HG03442 (cell line): ENCODE data around the gene ARCN1.
A peak's percentile ranks its signal among the peaks of the same experiment; 100 is the strongest.

Experiments used
- ATAC-seq: cut with Tn5 transposase; IDR thresholded peaks from one replicate; pipeline ENCODE4 v1.9.1; 2021; ENCODE audit warnings: mild to moderate bottlenecking, moderate library complexity; ENCODE audit not compliant: unreplicated experiment

Gene ARCN1

DNA sequence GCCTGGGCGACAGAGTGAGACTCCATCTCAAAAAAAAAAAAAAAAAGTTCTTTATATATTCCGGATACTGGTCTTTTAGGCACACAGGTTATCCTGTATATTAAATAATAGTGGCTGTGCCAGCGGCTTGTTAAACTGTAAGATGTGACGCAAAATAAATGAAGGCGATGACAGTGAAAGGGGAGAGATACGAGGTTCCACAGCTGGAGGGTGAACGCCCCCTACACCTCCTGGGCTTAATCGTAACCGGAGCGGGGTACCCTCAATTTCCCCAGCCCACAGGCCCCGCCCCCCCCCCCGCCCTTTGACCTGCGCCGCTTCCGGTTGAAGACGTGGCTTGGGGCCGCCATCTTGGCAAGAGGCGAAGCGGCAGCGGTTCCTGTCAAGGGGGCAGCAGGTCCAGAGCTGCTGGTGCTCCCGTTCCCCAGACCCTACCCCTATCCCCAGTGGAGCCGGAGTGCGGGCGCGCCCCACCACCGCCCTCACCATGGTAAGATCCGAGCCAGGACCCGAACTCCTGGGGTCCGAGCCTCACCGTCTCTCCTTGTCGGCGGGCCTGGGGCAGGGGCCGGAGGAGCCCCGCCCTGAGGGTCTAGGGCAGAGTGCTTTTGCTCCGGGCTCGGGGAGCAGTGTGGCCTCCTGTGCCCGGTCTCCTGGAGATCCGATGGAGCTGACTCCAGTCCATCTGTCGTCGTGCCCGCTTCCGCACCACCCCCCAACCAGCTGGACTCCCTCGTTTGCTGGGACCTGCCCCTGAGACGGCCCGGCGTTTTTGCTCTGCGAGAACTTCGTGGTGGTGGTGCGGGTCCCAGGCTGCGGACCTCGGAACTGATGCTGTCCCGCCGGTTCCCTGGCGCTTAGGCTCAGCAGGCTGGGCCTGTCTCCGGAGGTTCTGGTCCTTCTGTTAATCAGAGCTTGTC is at the start of gene ARCN1:
TSS of gene ARCN1 (plus strand) at position 349 of the 920 bp plus-strand sequence. CDS start at position 488, 139 bp downstream.
- peak; percentile 65 for ATAC-seq

DNA sequence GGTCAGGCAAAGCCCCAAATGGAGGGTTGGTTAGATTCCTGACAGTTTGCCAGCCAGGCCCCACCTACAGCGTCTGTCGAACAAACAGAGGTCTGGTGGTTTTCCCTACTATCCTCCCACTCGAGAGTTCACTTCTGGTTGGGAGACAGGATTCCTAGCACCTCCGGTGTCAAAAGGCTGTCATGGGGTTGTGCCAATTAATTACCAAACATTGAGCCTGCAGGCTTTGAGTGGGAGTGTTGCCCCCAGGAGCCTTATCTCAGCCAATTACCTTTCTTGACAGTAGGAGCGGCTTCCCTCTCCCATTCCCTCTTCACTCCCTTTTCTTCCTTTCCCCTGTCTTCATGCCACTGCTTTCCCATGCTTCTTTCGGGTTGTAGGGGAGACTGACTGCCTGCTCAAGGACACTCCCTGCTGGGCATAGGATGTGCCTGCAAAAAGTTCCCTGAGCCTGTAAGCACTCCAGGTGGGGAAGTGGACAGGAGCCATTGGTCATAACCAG is 49.6 kb upstream of the ARCN1 start:
- ATAC-seq: no peak

DNA sequence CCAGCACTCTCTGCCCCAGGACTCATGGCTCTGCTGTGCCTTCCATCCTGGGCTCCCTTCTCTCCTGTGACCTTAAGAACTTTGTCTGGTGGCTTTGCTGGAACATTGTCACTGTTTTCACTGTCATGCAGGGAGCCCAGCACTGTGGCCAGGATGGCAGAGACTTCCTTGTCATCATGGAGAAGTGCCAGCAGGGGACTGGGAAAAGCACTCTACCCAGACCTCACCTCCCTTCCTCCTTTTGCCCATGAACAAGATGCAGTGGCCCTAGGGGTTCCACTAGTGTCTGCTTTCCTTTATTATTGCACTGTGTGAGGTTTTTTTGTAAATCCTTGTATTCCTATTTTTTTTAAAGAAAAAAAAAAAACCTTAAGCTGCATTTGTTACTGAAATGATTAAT is 47.9 kb upstream of the ARCN1 start:
- ATAC-seq: no peak

DNA sequence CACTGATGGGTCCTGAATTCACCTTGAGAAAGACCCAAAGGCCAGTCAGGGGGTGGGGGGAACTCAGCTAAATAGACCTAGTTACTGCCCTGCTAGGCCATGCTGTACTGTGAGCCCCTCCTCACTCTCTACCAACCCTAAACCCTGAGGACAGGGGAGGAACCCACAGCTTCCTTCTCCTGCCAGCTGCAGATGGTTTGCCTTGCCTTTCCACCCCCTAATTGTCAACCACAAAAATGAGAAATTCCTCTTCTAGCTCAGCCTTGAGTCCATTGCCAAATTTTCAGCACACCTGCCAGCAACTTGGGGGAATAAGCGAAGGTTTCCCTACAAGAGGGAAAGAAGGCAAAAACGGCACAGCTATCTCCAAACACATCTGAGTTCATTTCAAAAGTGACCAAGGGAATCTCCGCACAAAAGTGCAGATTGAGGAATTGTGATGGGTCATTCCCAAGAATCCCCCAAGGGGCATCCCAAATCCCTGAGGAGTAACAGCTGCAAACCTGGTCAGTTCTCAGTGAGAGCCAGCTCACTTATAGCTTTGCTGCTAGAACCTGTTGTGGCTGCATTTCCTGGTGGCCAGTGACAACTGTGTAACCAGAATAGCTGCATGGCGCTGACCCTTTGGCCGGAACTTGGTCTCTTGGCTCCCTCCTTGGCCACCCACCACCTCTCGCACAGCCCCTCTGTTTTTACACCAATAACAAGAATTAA is 47.3 kb upstream of the ARCN1 start:
- no peak for ATAC-seq

DNA sequence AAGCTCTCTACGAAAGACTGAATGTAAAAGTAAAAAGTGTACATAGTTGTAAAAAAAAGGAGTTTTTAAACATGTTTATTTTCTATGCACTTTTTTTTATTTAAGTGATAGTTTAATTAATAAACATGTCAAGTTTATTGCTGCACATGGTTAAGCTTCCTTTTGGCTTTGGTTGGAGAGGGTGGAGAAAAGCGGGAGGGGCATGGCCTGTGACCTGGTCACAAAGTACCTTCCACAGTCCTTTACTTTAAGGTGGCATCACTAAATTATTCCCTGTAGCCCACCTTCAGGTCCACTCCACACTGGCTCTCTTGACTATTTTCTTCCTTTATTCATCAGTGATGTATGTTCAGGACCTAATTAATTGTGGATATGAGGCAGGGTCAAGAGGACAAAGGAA is 45.5 kb upstream of the ARCN1 start:
- no peak for ATAC-seq

DNA sequence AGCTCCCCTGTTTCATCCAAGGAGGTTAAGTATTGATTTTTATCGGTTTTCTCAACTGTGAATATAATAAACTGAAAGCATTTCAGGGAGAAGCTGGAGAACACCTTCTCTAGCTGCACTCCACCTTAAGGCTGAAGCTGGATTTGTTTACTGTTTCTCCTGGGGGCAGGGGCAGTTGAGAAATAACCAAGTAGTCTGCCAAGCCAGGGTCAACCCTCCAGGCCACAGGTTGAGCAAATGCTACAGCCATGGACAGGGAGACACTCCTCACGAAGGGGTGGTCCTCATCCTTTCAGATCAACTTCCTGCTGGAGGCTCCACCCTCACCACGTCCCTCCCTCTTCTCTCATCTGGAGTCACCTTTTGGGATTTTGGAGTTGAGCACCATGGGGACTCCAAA is 45.1 kb upstream of the ARCN1 start, which contains the start of gene TTC36:
TSS of gene TTC36 (plus strand) at position 366 of the 400 bp plus-strand sequence. CDS start at position 387, 21 bp downstream.
- no peak for ATAC-seq

DNA sequence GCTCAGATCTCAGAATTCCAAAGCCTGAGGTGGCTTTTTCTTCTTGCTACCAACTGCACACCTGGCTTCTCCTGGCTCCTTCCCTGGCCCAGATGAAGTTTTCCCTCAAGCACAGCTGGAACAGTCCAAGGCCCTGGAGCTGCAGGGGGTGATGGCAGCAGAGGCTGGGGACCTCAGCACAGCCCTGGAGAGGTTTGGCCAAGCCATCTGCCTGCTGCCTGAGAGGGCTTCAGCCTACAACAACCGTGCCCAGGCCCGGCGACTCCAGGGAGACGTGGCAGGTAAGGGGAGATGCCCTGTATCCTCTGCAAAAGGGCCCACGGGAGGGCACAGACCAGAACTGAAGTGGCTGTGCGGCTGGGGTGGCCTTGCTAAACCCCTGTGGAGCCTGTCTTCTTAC is 43.7 kb upstream of the ARCN1 start:
- no peak for ATAC-seq

DNA sequence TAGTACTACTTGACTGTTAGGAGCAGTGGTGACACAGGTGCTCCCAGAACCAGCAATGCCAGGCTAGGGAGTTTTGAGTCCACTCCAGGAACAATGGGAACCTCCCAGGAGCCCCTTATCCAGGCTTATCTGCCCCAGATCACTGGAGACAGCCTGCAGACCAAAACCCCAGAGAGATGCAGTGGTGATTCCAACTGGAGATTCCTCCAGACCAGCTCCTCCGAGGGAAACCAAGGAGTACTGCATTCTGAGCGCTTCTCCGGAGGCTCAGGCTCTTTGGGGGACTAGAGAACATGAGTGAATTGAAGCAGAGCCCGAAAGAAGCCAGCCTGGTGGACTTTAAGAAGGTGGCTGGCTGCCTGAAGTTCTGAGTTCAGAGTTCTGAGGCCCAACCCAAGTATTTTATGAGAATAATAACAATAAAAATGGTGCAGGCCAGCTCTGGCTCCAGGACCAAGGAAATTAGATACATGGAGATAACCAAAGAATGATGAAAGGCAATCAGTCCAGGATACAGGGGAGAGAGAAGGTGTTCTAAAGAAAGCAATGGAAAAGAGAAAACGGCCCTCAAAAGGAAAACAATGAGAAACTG is 42.5 kb upstream of the ARCN1 start:
- ATAC-seq: no peak

DNA sequence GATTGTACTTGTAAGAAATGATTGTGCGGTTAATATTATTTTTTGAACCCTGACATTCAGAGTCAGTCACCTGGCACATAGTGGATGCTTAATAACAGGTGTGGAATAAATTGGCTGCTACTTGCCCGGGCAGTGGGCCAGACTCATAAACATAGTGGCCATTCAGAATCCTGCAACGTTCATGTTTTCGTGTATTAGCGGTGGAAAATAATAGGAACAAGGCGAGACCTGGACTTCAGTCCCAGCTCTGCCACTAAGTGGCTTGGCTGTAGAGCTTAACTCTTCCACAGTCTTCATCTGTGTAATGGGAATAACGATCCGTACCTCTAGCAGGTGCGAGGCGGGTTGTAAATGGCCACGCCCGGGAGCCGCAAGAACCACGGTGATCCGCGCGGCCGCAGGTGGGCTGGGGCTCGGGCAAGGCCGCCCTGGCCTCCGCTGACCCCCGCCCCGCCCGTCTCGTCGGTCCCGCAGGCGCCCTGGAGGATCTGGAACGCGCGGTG is 42.0 kb upstream of the ARCN1 start:
- no peak for ATAC-seq

DNA sequence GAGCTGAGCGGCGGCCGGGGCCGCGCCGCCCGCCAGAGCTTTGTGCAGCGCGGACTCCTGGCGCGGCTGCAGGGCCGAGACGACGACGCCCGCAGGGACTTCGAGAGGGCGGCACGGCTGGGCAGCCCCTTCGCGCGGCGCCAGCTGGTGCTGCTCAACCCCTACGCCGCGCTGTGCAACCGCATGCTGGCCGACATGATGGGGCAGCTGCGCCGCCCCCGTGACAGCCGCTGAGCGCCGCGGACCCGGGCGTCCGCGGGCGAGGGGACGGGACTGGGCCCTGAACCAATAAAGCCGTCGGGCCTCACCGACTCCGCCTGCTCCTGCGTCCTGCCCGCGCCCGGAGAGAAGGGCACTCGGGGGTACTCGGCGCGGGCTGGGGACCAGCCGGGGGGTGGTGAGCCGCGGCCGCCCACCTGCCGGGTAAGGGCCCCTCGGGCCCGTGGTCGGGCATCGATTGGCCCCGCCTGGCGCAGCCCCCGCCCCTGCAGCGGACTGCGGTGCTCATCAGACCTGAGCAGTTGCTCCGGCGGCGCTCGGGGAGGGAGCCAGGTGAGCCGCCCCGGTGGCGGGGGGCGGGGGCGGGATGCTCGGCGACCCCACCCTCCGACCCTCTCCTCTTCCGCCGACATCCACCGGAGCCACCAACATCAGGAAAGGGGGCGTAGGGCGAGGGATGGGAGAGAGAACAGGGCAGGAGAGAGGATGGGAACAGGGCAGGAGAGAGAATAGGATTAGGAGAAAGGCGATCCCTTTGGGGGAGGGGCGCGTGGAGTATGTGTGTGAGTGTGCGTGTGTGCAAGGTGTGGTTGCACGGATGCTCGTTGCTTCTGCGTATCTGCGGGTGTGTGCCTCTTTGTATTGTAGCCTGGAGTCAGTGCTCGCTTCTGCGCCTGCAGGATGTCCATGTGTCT is 41.3 kb upstream of the ARCN1 start, which contains the start of gene TMEM25:
TSS of gene TMEM25 (plus strand) at position 510 of the 914 bp plus-strand sequence. CDS start 610 bp downstream, outside the sequence.
- peak; percentile 64 for ATAC-seq

DNA sequence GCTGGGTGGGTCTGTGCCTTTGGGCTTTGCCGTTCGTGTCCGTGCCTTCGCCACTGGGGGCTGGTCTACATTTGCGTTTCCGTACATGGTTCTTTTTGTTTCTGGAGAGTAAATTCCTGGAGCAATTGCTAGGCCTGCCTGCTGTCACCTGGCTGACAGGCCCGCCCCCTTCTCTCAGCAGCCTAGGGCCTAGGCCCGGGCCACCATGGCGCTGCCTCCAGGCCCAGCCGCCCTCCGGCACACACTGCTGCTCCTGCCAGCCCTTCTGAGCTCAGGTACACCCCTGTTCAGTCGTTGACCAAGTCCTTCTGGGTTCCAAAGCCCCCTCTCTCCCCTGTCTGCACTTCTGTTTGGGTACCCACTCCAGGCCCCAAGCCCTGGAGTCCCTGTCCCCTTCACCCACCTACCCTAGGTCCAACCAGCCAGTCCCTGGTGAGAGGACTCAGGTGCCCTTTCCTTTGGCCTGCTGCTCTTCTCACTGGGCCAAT is 40.6 kb upstream of the ARCN1 start:
- ATAC-seq: no peak

DNA sequence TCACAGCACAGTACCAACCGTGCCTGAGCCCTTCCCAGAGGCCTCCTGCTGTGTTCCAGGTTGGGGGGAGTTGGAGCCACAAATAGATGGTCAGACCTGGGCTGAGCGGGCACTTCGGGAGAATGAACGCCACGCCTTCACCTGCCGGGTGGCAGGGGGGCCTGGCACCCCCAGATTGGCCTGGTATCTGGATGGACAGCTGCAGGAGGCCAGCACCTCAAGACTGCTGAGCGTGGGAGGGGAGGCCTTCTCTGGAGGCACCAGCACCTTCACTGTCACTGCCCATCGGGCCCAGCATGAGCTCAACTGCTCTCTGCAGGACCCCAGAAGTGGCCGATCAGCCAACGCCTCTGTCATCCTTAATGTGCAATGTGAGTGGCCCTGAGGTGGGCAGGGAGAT is 40.1 kb upstream of the ARCN1 start:
- ATAC-seq: no peak

DNA sequence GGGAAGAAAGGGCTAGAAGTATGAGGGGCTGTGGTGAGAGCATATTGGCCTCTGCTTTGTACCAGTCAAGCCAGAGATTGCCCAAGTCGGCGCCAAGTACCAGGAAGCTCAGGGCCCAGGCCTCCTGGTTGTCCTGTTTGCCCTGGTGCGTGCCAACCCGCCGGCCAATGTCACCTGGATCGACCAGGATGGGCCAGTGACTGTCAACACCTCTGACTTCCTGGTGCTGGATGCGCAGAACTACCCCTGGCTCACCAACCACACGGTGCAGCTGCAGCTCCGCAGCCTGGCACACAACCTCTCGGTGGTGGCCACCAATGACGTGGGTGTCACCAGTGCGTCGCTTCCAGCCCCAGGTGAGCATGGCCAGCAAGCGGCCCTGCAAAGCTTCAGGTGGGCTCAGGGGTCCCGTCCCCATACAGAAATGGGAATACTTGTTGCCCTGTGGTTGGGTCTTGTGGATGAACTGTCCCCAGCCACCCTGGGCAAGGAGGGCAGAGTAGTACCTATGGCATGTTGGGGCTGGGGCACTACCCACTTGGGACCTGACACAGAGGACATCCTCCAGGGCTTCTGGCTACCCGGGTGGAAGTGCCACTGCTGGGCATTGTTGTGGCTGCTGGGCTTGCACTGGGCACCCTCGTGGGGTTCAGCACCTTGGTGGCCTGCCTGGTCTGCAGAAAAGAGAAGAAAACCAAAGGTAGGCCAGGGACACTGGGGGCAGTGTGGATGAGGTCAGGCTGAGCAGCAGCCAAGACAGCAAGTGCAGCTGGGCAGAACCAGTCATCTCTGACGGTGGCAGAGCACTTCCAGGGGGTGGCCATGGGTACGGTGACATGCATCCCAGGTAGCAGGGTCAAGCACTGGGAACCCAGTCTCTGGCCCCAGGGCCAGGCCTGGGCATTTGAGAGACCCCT is 39.1 kb upstream of the ARCN1 start:
- no peak for ATAC-seq

DNA sequence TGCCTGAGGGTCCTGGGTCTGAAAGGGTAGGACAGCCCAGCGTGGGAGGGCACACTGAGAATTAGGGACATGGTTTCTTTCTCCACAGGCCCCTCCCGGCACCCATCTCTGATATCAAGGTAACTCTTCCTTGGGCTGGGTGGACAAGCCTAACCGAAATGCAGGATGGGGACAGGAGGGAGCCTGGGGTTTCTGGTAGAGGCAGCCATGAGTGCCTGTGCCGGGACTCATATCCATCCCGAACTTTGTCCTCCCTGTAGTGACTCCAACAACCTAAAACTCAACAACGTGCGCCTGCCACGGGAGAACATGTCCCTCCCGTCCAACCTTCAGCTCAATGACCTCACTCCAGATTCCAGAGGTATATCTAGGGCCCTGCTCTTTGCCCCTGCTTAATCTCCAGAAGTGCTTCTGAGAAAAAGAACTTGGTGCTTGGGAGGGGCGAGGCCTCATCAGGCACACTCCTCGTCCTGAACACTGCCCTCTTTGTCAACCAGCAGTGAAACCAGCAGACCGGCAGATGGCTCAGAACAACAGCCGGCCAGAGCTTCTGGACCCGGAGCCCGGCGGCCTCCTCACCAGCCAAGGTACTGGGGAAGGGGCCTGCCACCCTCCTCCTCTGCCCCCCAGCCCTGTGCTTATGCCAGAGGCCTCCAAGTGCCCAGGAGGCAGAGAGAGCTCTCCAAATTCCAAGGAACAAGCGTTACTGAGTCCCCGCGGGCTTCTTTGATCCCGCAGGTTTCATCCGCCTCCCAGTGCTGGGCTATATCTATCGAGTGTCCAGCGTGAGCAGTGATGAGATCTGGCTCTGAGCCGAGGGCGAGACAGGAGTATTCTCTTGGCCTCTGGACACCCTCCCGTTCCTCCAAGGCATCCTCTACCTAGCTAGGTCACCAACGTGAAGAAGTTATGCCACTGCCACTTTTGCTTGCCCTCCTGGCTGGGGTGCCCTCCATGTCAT is 38.2 kb upstream of the ARCN1 start:
- ATAC-seq: no peak

DNA sequence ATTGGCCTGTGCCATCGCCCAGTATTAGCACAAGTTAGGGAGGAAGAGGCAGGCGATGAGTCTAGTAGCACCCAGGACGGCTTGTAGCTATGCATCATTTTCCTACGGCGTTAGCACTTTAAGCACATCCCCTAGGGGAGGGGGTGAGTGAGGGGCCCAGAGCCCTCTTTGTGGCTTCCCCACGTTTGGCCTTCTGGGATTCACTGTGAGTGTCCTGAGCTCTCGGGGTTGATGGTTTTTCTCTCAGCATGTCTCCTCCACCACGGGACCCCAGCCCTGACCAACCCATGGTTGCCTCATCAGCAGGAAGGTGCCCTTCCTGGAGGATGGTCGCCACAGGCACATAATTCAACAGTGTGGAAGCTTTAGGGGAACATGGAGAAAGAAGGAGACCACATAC is 36.9 kb upstream of the ARCN1 start:
- no peak for ATAC-seq

DNA sequence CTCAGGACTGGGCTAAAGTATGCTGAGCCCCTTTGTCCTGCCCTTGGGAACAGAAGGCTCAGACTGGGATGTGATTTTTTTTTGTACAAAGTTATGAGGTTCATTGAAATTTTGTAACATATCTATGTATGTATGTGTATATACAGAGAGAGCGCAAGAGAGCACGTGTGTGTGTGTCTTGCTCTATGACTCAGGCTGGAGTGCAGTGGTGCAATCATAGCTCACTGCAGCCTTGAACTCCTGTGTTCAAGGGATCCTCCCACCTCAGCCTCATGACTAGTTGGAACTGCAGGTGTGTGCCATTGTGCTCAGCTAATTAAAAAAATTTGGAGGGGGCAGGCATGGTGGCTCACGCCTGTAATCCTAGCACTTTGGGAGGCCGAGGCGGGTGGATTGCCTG is 35.5 kb upstream of the ARCN1 start:
- no peak for ATAC-seq

DNA sequence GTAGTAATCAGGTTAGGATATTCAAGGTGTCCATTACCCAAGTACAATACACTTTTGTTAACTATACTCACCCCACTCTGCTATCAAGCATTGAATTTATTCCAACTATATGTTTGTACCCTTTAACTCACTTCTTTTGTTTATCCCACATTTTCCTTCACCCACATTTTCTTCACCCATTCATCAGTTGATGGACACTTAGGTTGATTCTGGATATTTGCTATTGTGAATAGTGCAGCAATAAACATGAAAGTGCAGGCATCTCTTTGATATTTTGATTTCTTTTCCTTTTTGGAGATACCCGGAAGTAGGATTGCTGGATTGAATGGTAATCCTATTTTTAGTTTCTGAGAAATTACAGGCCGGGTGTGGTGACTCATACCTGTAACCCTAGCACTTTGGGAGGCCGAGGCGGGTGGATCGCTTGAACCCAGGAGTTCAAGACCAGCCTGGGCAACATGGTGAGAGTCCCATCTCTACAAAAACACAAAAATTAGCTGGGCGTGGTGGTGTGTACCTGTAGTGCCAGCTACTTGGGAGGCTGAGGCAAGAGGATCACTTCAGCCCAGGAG is 34.7 kb upstream of the ARCN1 start:
- no peak for ATAC-seq
